Spinal cord (tissue), 10 donors: ENCODE data around the gene HOATZ. TPM values are rescaled to one million over a fixed set of nuclear protein-coding genes. Genes with fewer than 3 reads are reported as not detected.

Experiments used
- DNase-seq, 6 donors: peaks; one replicate each; pipeline versions ENCODE4 v3.0.0 to v3.0.0-alpha.2; 2013 to 2015; ENCODE audit warnings: low spot score in 6 of 6, low read depth in 4 of 6
- H3K27ac ChIP-seq: one replicate; pipeline ENCODE4 v1.5.1; 2013; ENCODE audit warnings: low read depth, low read length, control low read depth
- H3K27me3 ChIP-seq: one replicate; pipeline ENCODE4 v1.6.1; 2013; ENCODE audit warnings: low read length; ENCODE audit not compliant: control insufficient read depth, insufficient read depth
- H3K36me3 ChIP-seq: one replicate; pipeline ENCODE4 v1.6.1; 2013; ENCODE audit warnings: low read length; ENCODE audit not compliant: control insufficient read depth, insufficient read depth
- H3K4me1 ChIP-seq: one replicate; pipeline ENCODE4 v1.6.1; 2013; ENCODE audit warnings: low read length; ENCODE audit not compliant: control insufficient read depth, insufficient read depth
- H3K4me3 ChIP-seq: one replicate; pipeline ENCODE4 v1.5.1; 2013; ENCODE audit warnings: low read depth, low read length, control low read depth
- H3K9me3 ChIP-seq: one replicate; pipeline ENCODE4 v1.6.1; 2013; ENCODE audit warnings: low read length; ENCODE audit not compliant: control insufficient read depth, insufficient read depth
- WGBS: methylation state at CpG from one replicate; pipeline ENCODE4 v1.1.5; 2013; ENCODE audit warnings: missing lambda C conversion rate; ENCODE audit not compliant: insufficient coverage; 5-methylcytosine and 5-hydroxymethylcytosine counted together
- polyA plus RNA-seq, 2 donors: library from polyadenylated mRNA; unstranded; fragments of 120-200 nt; gene quantifications; one replicate each; pipeline ENCODE4 v1.2.1, GENCODE V29; 2013; ENCODE audit not compliant: insufficient read length in 2 of 2
- total RNA-seq, 2 donors: library from RNA; depleted of rRNA in 1 of 2; stranded (reverse); fragments of 120-200 nt in 1 of 2; fragments of >200 nt in 1 of 2; gene quantifications; one replicate each; pipeline versions ENCODE4 v1.2.3 to v1.2.4, GENCODE V29; 2013 to 2014
- donor health status: healthy.

Gene HOATZ
- total and polyA plus RNA-seq, 4 donors, result 3.4 to 29.5 (median 7.0) TPM

DNA sequence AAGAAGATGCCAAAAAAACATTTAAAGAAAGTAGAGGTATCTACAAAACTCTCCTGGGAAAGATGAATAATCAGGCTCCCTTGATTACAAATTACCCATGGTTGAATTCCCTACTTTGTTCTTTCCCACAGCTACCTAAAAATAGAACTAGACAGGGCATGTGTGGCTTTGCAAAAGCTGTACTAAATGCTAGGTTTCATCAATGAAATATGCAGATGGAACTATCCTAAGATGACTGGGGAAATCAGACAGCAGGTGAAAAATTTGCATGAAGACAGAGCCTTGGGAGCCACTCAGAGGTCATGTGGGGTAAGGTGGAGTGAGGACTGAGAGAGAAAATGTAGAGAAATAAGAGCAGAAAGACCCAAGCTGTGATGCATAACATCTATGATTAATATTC lies 40.7 kb downstream of the HOATZ start:
- no peaks in the 10 kb centered on the region for H3K4me1 ChIP-seq
- no peak for DNase-seq
- no peaks in the 10 kb centered on the region for H3K9me3 ChIP-seq
- H3K27ac ChIP-seq, result no peak overlapping the region
- H3K4me3 ChIP-seq, result no peak overlapping the region
- H3K27me3 ChIP-seq, result no peaks in the 10 kb centered on the region
- H3K36me3 ChIP-seq, result no peaks in the 10 kb centered on the region

DNA sequence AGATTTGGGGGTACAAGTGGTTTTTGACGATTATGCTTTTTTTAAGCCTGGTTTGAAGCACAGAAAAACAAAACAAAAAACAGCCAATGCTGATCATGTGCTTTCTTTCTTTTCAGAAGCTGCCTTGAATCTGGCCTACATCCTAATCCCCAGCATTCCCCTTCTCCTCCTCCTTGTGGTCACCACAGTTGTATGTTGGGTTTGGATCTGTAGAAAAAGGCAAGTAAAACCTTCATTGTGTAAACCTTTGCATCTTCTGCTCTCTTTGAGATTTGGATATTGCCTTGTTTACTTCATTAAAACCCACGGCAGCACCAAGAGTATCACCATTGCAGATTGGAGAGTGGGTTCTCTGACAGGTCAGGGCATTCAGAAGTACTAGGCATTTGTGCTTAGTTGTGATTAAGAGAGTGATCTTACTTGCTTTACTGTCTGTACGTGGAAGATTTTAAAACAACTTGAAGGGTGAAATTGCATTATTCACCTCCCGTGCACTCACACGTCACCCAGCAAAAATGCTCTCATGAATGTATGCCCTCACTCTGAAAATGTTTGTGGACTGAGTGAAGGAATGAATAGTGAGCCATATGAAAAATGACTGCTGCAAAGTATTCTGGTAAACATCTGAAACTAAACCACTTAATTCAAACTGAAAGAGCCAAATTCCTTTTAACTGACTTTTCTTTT lies 43.0 kb downstream of the HOATZ start:
- WGBS, result 94% methylated on average over 2 of the region's 5 CpGs
- Histone ChIP-seq H3K9me3 (no peaks in the 10 kb centered on the region), H3K4me1 (no peaks in the 10 kb centered on the region), H3K36me3 (no peaks in the 10 kb centered on the region), H3K4me3 (no peak overlapping the region), H3K27me3 (no peaks in the 10 kb centered on the region), H3K27ac (no peak overlapping the region)
- DNase-seq, result no peak

DNA sequence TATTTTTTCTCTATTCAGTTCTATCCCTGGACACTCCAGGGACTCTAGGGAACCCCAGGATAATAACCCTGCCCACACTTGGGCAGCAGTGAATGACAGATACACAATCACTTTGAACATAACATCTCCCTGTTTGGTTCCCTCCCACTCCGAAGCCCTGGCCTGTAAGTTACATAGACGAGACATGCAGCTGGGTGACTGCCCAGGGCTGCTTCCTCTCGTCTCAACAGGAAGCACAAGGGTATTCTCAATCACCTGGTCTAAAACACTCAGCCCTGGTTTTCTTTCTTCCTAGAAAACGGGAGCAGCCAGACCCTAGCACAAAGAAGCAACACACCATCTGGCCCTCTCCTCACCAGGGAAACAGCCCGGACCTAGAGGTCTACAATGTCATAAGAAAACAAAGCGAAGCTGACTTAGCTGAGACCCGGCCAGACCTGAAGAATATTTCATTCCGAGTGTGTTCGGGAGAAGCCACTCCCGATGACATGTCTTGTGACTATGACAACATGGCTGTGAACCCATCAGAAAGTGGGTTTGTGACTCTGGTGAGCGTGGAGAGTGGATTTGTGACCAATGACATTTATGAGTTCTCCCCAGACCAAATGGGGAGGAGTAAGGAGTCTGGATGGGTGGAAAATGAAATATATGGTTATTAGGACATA lies 45.4 kb downstream of the HOATZ start:
- Histone ChIP-seq H3K36me3 (no peaks in the 10 kb centered on the region), H3K9me3 (no peaks in the 10 kb centered on the region), H3K27ac (no peak overlapping the region), H3K27me3 (no peaks in the 10 kb centered on the region), H3K4me3 (no peak overlapping the region), H3K4me1 (no peaks in the 10 kb centered on the region)
- WGBS, result 65% methylated on average over 11 of the region's 11 CpGs
- DNase-seq, result no peak

DNA sequence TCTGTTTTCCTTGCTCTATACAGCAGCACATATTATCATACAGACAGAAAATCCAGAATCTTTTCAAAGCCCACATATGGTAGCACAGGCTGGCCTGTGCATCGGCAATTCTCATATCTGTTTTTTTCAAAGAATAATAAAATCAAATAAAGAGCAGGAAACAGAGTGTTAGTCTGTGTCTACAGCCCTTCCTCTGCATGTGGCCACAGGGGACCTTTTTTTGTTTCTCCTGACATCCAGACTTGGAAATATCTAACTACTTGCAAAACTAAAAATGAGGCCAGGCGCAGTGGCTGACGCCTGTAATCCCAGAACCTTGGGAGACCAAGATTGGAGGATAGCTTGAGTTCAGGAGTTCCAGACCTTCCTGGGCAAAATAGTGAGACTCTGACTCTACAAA lies 46.2 kb downstream of the HOATZ start:
- Histone ChIP-seq H3K27me3 (no peaks in the 10 kb centered on the region), H3K9me3 (no peaks in the 10 kb centered on the region)
- WGBS, result 89% methylated on average over 2 of the region's 3 CpGs

DNA sequence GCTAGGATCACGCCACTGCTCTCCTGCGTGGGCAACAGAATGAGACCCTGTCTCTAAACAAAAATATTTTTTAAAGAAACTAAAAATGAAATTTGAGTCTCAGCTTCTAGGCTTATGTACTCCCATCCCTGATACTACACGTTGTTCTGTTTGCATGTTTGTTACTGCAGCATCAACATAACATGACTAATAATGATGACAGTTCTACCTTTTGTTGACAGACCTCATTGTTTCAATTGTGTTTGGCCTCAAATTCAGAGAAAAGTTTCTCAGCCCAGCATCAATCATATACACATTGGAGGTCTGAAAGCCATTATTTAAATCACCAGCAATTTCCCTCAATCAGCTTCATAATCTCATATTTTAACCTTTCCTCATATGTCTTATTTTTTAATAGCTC lies 46.7 kb downstream of the HOATZ start:
- Histone ChIP-seq H3K27ac (no peak overlapping the region), H3K9me3 (no peaks in the 10 kb centered on the region), H3K4me3 (no peak overlapping the region), H3K27me3 (no peaks in the 10 kb centered on the region), H3K36me3 (no peaks in the 10 kb centered on the region), H3K4me1 (no peaks in the 10 kb centered on the region)
- WGBS, result 80% methylated on average over 1 of the region's 3 CpGs
- DNase-seq, result no peak

More for the DNA sequence above, 46.2 kb downstream of the HOATZ start:
- Histone ChIP-seq H3K27ac (no peak overlapping the region), H3K4me1 (no peaks in the 10 kb centered on the region), H3K4me3 (no peak overlapping the region), H3K36me3 (no peaks in the 10 kb centered on the region)
- DNase-seq, result no peak

DNA sequence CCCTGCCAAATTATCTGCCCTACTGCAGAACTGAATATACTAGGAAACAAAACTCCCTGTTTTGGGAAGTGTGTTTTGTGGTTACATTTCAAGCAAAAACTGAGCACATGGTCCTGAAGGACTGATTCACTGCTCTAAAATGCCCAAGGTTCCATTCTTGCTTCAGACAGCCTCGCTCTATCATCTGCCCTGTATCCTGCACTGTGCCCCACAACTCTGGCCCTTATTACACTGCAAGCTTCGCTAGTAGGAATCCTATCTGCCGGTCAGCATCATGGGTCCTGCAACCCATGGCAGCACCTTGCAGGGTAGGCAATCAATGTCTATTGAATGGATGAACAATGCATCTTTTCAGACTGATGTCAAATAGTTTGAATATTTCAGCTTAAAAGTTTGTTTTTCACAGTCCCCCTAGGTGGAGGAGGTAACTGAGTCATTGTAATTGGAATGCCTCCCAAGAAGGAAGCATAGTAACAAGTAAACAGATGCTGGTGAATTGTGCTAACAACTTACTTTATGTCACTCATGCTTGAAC lies 47.3 kb downstream of the HOATZ start:
- Histone ChIP-seq H3K9me3 (no peaks in the 10 kb centered on the region), H3K4me1 (no peaks in the 10 kb centered on the region), H3K27me3 (no peaks in the 10 kb centered on the region), H3K27ac (no peak overlapping the region), H3K4me3 (no peak overlapping the region), H3K36me3 (no peaks in the 10 kb centered on the region)
- 60% methylated on average over 3 of the region's 3 CpGs for WGBS
- DNase-seq, result no peak

DNA sequence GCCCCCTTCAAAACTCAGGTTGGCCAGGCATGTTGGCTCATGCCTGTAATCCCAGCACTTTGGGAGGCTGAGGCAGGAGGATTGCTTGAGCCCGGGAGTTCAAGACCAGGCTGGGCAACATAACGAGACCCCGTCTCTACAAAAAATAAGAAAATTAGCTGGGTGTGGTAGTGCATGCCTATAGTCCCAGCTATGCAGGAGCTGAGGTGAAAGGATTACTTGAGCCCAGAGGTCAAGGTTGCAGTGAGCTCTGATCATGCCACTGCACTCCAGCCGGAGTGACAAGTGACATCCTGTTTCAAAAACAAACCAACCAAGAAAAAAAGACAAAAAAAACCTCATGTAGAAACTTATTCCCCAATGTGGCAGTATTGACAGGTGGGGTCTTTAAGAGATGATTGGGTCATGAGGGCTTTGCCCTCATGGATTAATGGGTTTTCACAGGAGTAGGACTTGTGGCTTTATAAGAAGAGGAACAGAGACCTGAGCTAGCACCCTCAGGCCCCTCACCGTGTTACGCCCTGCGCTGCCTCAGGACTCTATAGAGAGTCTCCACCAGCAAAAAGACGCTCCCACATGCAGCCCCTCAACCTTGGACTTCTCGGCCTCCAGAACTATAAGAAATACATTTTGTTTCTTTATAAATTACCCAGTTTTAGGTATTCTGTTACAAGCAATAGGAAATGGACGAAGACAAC lies 48.3 kb downstream of the HOATZ start:
- H3K36me3 ChIP-seq, result no peaks in the 10 kb centered on the region
- no peak overlapping the region for H3K27ac ChIP-seq
- no peak overlapping the region for H3K4me3 ChIP-seq
- no peaks in the 10 kb centered on the region for H3K27me3 ChIP-seq
- no peaks in the 10 kb centered on the region for H3K9me3 ChIP-seq
- no peaks in the 10 kb centered on the region for H3K4me1 ChIP-seq
- 95% methylated on average over 3 of the region's 10 CpGs for WGBS
- DNase-seq, result no peak

DNA sequence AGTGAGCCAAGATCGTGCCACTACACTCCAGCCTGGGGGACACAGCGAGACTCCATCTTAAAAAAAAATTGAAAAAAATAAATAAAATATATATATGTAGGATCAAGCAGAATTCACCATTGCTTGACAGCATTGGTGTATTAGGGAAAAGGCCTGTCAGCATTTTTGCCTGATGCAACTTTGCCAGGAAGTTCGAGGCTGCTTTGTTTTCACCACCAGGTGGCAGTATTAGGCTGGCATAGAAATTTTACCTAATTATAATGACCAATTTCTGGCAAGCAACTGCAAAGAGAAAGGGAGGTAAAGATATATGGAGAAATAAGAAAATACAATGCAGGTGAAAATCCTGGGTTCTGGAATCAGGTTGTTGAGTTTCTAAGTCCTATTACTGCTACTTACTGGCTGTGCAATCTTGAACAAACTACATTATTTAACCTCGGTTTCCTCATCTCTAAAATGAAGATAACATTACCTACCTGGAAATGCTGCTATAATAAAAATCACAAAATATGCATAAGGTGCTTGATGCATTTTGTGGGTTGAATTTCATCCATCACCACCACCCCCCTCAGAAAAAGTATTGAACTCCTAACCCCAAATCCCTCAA lies 50.6 kb downstream of the HOATZ start:
- Histone ChIP-seq H3K9me3 (no peaks in the 10 kb centered on the region), H3K4me3 (no peak overlapping the region), H3K27me3 (no peaks in the 10 kb centered on the region), H3K27ac (no peak overlapping the region), H3K4me1 (no peaks in the 10 kb centered on the region), H3K36me3 (no peaks in the 10 kb centered on the region)
- DNase-seq, result peak in 4 of 6 donors; percentile 31 to 90 (median 69)
- WGBS, result no CpG with 5 or more reads among the region's 4 CpGs

DNA sequence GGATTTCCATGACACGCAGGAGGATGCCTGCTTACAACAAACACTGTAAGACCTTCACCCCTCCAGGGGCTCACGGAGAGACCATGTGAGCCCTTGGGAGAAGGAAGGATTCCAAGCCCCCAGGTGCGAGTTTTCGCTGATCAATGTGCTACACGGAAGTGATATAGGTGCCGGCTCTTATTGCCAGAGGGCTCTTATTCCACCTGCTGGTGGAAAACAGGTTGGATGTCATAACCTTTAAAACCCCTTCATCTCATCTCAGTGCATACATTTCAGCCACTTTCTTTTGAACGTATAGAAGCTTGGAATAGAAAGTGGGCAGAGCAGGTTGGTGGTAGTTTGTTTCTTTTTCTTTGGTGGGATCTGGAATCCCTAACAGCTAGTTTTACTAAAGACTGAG lies 51.7 kb downstream of the HOATZ start:
- Histone ChIP-seq H3K4me3 (no peak overlapping the region), H3K36me3 (no peaks in the 10 kb centered on the region), H3K27ac (no peak overlapping the region), H3K4me1 (no peaks in the 10 kb centered on the region), H3K27me3 (no peaks in the 10 kb centered on the region), H3K9me3 (no peaks in the 10 kb centered on the region)
- DNase-seq, result no peak
- 78% methylated on average over 4 of the region's 7 CpGs for WGBS
